ENCODE measurements around the gene ATP7B.

Gene ATP7B

DNA sequence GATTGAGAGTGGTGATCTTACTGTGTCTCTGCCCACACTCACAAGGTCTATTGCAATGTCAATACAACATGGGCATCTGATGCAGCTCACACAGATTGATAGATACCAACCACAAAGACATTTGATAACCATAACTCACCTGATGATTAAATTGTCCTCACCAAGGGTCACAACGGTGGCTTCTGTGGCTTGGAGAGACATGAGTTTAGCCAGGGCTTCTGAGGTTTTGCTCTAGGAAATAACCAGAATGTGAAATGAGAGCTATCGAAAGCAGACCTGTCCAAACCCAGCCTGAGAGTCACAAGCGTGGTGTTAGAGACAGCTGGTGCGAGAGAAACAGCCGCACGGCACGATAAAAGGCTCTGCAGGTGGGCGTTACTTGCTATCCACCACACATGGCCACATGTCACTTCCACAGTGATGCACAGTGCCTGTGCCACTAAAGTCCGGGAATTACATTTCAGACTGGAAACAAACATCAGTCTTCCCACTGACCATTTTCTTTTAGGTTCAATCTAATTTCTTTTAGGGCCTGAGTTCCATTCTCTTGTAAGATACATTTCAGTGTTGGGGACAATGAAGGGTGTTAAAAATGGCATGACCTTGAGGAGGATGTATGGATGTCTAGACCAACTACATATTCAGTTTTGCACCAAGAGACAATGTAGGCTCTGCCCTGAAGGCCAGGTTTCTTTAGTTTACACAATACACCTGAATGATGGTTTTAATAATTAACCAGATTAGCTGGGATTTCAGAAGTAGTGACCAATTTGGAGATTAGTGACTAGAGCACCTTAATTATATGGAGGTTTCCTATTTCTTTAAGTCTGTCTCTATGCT lies 53.7 kb downstream of the ATP7B start:
- no peak for TF ChIP-seq GATA1 (IDR thresholded peaks at IDR 0.05; ENCODE audit: low read depth, low read length)
- no peak for TF ChIP-seq POLR2A (IDR thresholded peaks at IDR 0.05; ENCODE audit: low read length)
- DNase-seq: no peak

DNA sequence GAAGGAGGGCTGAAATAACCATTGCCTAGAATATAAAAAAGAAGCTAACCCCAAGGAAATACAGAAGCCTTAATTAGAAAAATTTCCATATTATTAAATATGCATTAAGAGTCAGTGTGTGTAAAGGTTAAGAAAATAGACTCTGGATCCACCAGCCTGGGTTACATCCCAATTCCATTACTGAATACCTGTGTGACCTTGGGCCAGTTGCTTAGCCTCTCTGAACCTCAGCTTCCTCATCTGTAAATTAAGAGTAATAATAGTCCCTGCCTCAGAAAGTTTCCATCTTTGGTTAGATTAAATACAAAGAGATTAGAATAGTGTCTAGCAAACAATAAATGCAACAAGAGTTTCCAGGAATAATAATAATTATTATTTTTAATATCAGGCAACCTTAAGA lies 54.5 kb downstream of the ATP7B start:
- DNase-seq: no peak
- TF ChIP-seq POLR2A (IDR thresholded peaks at IDR 0.05; ENCODE audit: low read length) (peak; percentile 6), GATA1 (IDR thresholded peaks at IDR 0.05; ENCODE audit: low read depth, low read length) (no peak)

DNA sequence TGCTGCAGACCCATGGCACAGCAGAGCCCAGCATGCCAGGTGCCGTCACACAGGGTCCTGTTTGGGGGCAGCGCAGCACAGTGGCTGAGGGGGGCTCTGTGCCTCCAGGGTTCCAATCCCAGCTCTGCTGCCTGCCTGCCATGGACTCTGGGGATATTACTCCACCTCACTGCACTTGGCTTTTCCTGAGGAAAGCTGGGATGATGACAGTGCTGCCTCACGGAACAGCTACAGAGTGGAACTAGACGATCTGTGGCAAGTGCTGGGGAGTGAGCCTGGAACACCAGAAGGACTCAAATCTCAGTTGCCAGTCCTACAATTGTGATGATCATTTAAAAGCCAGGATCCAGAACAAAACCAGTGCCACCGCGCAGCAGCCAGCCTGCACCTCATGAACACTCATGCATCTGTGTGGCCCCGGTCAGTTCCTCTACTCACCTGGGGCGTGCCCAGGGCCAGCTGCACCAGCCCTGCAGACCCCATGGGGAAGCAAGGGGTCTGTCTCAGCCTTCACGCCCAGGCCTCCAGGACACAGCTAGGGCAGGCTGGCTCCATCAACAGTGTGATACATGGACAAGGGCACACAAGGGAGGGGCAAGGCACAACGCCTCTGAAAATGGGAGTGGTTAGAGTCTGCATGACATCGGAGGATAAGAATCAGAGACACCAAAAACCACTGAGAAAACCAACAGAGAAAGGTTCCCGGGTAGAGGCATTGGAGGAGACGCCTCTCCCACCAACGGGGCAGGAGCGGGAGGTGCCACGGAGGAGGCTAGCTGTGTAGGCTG lies 55.2 kb downstream of the ATP7B start:
- peak; percentile 37 for TF ChIP-seq POLR2A (IDR thresholded peaks at IDR 0.05; ENCODE audit: low read length)
- no peak for TF ChIP-seq GATA1 (IDR thresholded peaks at IDR 0.05; ENCODE audit: low read depth, low read length)

DNA sequence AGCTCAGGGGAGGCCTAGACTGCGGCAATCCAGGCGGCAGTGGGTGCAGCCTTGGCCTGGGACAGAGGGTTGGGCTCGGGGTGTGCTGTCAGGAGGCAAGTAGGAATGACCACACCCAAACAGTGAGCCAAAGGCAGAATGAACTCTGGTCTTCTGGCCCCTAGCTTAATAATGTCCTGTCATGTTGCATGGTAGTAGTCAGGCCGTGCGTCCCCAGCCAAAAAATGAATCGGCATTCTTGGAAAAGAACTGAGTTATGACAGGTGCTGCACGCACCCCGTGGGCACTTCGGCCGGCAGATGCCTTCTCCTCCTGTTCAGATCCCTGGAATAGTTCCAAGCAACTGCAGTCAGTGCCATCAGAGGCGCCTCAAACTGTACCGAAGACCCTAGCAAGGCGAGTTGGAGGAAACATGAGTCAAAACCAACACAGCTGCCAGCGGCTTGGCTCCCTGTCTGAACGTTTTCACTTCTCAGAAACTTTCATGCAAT lies 55.9 kb downstream of the ATP7B start:
- no peak for TF ChIP-seq POLR2A (IDR thresholded peaks at IDR 0.05; ENCODE audit: low read length)
- TF ChIP-seq GATA1 (IDR thresholded peaks at IDR 0.05; ENCODE audit: low read depth, low read length): no peak
- peak; percentile 54 for DNase-seq

More for the DNA sequence above, 55.2 kb downstream of the ATP7B start:
- peak; percentile 56 to 69 for DNase-seq

DNA sequence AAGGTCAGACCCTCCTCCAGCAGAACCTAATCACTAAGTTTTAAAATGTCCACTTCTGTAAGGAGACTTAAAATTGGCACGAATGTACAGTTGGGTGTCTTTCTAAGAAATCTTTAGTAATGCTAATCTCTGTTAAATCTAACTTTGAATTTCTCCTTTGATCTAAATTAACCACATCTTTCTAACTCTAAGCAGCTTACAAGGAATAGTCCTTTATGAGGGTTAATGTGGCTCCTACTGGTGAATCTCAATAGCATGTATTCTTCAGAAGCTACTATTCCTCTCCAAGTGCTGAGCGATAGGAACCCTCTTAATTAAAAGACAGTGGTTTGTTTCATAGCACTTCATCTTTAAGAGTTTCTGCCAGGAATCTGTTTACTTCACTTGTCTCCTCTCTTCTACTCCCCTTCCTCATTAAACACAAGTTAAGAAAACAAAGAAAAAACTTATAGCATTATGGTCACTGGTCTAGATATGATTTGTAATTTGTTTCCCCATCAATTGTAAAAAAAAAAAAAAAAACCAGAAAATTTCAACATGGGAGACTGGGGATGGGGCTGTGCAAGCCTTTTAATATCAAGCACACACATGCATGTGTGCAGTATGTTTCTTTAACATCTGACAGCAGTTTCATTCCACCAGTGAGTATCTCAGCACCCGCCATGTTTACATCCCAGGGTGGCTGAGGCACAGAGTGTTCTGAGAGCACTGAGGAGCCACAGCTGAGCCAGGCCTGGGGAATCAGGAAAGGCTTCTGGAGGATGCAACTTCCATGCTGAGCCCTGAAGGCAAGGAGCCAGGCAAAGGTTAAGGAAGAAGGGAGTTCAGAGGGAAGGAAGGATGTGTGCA lies 57.7 kb downstream of the ATP7B start:
- no peak for DNase-seq
- no peak for TF ChIP-seq GATA1 (IDR thresholded peaks at IDR 0.05; ENCODE audit: low read depth, low read length)
- no peak for TF ChIP-seq POLR2A (IDR thresholded peaks at IDR 0.05; ENCODE audit: low read length)

DNA sequence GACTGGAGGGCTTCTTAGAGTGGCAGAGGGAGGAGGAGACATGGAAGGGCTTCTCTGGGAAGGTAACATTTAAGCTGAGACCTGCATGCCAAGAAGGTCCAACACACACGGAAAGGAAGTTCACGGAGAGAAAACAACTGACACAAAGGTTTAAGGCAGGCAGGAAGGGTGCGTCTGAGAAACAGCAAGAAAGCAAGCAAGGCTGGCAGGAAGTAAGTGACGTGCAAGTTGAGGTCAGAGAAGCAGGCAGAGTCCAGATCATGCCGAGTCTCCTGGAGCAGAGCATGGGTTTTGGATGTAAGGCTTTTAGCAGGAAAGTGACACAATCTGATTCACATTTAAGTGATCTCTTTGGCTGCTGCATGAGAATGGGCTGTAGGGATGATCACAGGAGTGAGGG lies 60.5 kb downstream of the ATP7B start:
- no peak for DNase-seq
- TF ChIP-seq GATA1 (IDR thresholded peaks at IDR 0.05; ENCODE audit: low read depth, low read length) (no peak), POLR2A (IDR thresholded peaks at IDR 0.05; ENCODE audit: low read length) (no peak)

DNA sequence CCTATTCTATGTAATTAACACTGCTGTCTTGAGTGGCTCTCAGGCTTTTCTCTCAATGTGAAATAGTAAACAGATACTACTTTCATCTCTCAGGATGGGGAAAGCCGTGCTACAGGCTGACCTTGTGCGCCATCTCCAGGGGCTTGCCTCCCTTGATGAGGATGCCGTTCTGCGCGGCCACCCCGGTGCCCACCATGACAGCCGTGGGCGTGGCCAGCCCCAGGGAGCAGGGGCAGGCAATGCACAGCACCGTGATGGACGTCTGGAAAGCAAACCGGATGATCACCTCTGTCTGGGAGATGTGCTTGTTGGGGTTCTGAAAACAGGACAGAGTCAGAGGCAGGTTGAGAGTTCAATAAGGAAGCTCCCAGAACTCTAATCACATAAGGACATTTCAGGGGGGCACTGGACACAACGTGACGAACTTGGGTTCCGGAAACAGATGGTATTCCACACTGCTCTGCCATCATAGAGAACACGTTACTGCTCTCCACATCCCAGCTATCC lies 65.0 kb downstream of the ATP7B start:
- DNase-seq: no peak
- TF ChIP-seq POLR2A (IDR thresholded peaks at IDR 0.05; ENCODE audit: low read length): no peak
- no peak for TF ChIP-seq GATA1 (IDR thresholded peaks at IDR 0.05; ENCODE audit: low read depth, low read length)

DNA sequence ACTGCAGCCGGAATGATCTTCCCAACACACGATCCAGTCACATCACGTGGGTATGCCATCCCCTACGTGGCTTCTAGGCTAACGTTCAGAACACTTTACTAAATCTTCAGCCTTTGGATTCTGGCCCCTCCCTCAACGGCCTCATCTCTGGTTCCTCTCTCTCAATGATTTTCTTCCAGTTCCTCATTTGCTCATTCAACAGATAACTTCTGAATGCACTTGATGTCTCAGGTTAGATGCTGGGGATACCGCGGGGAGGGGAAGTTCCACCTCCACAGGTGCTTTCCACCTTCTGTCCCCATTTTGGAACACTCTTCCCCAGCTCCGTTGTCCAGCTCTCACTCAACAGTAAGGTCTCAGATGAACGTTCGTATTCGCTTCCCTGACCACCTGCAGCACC lies 66.1 kb downstream of the ATP7B start:
- DNase-seq: no peak
- no peak for TF ChIP-seq GATA1 (IDR thresholded peaks at IDR 0.05; ENCODE audit: low read depth, low read length)
- no peak for TF ChIP-seq POLR2A (IDR thresholded peaks at IDR 0.05; ENCODE audit: low read length)

DNA sequence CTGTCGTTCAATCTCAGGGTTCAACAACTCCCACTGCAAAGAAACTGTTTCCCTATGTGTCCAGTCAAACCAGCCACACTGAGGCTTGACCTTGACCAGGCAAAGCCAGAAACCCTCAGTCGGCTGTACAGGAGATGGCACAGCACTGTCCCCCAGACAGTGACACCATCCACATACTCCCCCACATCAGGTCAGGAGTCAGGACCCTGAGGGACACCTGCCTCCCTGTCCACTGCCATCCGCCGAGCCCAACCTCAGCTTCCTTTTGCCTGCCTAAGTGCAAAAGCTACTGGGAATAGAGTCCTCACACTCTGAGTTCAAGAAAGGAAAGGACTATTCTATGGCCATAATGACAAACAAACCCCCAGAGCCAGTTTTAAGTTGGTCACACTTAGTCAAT lies 66.8 kb downstream of the ATP7B start:
- DNase-seq: no peak
- TF ChIP-seq POLR2A (IDR thresholded peaks at IDR 0.05; ENCODE audit: low read length) (no peak), GATA1 (IDR thresholded peaks at IDR 0.05; ENCODE audit: low read depth, low read length) (no peak)

DNA sequence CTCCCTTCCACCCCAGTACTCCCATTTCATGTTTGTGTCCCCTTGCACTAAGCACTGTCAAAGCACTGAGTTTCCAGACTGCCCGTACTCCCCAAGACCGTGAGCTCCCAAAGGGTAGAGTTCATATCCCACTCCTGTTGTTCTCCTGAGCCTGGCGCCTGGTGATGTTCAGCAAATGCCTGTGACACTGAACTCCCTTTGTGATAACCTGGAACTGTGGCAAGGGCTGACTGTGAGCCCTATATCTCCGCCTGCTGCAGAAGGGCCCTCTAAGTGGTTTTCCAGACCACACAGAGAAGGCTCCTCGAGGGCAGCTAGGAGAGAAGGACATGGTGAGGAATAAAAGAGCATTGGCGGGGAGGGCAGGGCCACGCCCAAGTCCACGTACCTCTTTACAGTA lies 67.5 kb downstream of the ATP7B start:
- DNase-seq: no peak

DNA sequence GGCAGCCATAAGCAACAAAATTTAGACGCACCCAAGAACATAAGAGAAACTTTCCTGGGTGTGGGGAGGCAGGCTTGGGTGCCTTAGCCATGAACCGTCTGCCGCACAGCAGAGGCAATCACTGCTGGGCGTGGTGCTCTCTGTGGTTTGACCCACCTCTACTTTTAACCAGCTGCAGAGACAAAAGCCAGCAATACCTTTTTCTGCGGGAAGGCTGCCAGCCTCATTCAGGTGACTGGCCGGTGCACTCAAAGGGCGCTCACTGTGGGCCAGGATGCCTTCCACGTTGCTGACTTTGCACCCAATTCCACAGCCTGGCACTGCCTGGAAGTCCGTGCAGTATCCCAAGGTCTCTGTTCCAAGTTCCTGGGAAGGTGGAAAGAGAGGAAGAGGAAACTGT lies 69.1 kb downstream of the ATP7B start:
- DNase-seq: no peak
- TF ChIP-seq POLR2A (IDR thresholded peaks at IDR 0.05; ENCODE audit: low read length) (no peak), GATA1 (IDR thresholded peaks at IDR 0.05; ENCODE audit: low read depth, low read length) (no peak)

More for the DNA sequence above, 67.5 kb downstream of the ATP7B start:
- TF ChIP-seq GATA1 (IDR thresholded peaks at IDR 0.05; ENCODE audit: low read depth, low read length) (no peak), POLR2A (IDR thresholded peaks at IDR 0.05; ENCODE audit: low read length) (no peak)

DNA sequence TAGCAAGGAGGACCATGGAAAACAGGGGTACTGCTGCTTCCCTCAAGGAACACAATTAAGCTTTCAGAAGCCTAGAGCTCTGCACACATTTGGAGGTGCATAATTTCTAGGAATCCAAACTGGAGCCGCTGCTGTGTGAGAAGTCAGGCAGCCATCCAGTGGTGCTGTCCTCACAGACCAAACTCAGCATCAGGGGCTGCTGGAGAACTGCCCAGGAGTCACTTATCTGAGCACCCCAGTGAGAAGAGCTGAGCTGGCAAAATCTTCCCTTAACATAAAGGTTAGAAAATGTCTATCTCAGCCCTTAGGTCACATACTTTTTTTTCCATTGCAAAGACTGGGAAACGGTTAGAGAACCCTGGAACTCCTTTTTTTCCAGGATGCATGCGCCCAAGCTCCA lies 72.8 kb downstream of the ATP7B start:
- peak; percentile 33 to 40 for DNase-seq
- TF ChIP-seq POLR2A (IDR thresholded peaks at IDR 0.05; ENCODE audit: low read length): no peak
- no peak for TF ChIP-seq GATA1 (IDR thresholded peaks at IDR 0.05; ENCODE audit: low read depth, low read length)
